Hepatocyte (in vitro differentiated cells): Measurements from ENCODE around the gene PTPRM. TPM values are rescaled to one million over a fixed set of nuclear protein-coding genes. Genes with fewer than 3 reads are reported as not detected.

ENCODE experiments used
- DNase-seq: peaks from one replicate; pipeline ENCODE4 v3.0.0-alpha.2; 2016; ENCODE audit warnings: low spot score
- H2AFZ ChIP-seq: fragments of 200-600 bp; sonication (generic); 2 replicates; pipeline ENCODE4 v1.6.0; 2016; ENCODE audit warnings: antibody characterized with exemption, mild to moderate bottlenecking
- H3K27ac ChIP-seq: fragments of 200-600 bp; sonication (generic); 2 replicates; pipeline ENCODE4 v1.5.1; 2016; ENCODE audit warnings: mild to moderate bottlenecking
- H3K27me3 ChIP-seq: fragments of 200-600 bp; sonication (generic); 2 replicates; pipeline ENCODE4 v1.6.1; 2016
- H3K36me3 ChIP-seq: fragments of 200-600 bp; sonication (generic); replicated peaks from 2 replicates; pipeline ENCODE4 v1.5.1; 2016; ENCODE audit warnings: low read depth; ENCODE audit not compliant: insufficient read depth
- H3K4me1 ChIP-seq: fragments of 200-600 bp; sonication (generic); 2 replicates; pipeline ENCODE4 v1.5.1; 2016; ENCODE audit warnings: mild to moderate bottlenecking, moderate library complexity; ENCODE audit not compliant: insufficient read depth
- H3K4me2 ChIP-seq: fragments of 200-600 bp; sonication (generic); 2 replicates; pipeline ENCODE4 v1.6.0; 2016
- H3K4me3 ChIP-seq: fragments of 200-600 bp; sonication (generic); 2 replicates; pipeline ENCODE4 v1.5.1; 2016; ENCODE audit warnings: mild to moderate bottlenecking
- H3K79me2 ChIP-seq: fragments of 200-600 bp; sonication (generic); 2 replicates; pipeline ENCODE4 v1.6.0; 2017; ENCODE audit warnings: mild to moderate bottlenecking
- H3K9me2 ChIP-seq: fragments of 200-600 bp; sonication (generic); replicated peaks from 2 replicates; pipeline ENCODE4 v1.6.0; 2017; ENCODE audit warnings: mild to moderate bottlenecking; ENCODE audit not compliant: insufficient read depth
- H3K9me3 ChIP-seq: fragments of 200-600 bp; sonication (generic); 2 replicates; pipeline ENCODE4 v1.5.1; 2016; ENCODE audit warnings: low read depth, mild to moderate bottlenecking
- H4K20me1 ChIP-seq: fragments of 200-600 bp; sonication (generic); 2 replicates; pipeline ENCODE4 v1.6.0; 2016; ENCODE audit warnings: mild to moderate bottlenecking; ENCODE audit not compliant: insufficient read depth, poor library complexity, severe bottlenecking
- EZH2 ChIP-seq: fragments of 200-600 bp; sonication (generic); IDR thresholded peaks from 2 replicates; pipeline ENCODE4 v1.6.1; 2016; ENCODE audit warnings: antibody characterized with exemption, mild to moderate bottlenecking, borderline replicate concordance
- EZH2phosphoT487 ChIP-seq: fragments of 200-600 bp; sonication (generic); IDR thresholded peaks from one replicate; pipeline ENCODE4 v1.6.1; 2018; ENCODE audit warnings: antibody characterized with exemption, mild to moderate bottlenecking, low read depth, moderate library complexity; ENCODE audit not compliant: unreplicated experiment, severe bottlenecking
- whole genome bisulfite sequencing: methylation state at CpG from one replicate; pipeline ENCODE4 v1.1.6; 2016; ENCODE audit warnings: low lambda C conversion rate; ENCODE audit errors: missing lambda C conversion rate; 5-methylcytosine and 5-hydroxymethylcytosine counted together
- polyA plus RNA-seq: library from polyadenylated mRNA; unstranded; fragments of >200 nt; fragmentation: Nextera tagmentation; extraction: Ambion mirVana; gene quantifications from 2 replicates; pipeline ENCODE4 v1.2.1, GENCODE V29; 2016
- total RNA-seq: library from RNA; depleted of rRNA; stranded (reverse); fragments of >200 nt; gene quantifications from 2 replicates; pipeline ENCODE4 v1.2.3, GENCODE V29; 2014
- TF ChIP-seq, protein P1 (sequence below): fragments of 200-600 bp; sonication (generic); IDR thresholded peaks from 2 replicates; pipeline ENCODE4 v1.5.1; 2016; ENCODE audit warnings: antibody characterized with exemption, mild to moderate bottlenecking; ENCODE audit not compliant: poor library complexity

PTPRM gene
- total and polyA plus RNA-seq, 2 experiments from 2014 or later, result 26.1 to 47.4 TPM

GRCh38 chr18:8333961-8334360, 766.8 kb downstream of the PTPRM start:
- WGBS, result 90% methylated on average over 1 of the region's 1 CpG
- H3K36me3 ChIP-seq, result no peaks in the 10 kb centered on the region
- no peak overlapping the region for H3K4me2 ChIP-seq
- H4K20me1 ChIP-seq, result no peaks in the 10 kb centered on the region
- DNase-seq, result no peak
- H3K4me3 ChIP-seq, result no peak overlapping the region
- peaks cover 2% of the 10 kb centered on the region for H3K4me1 ChIP-seq
- no peaks in the 10 kb centered on the region for H3K79me2 ChIP-seq
- H2AFZ ChIP-seq, result no peak overlapping the region
- no peaks in the 10 kb centered on the region for H3K9me3 ChIP-seq
- no peak for TF ChIP-seq EZH2phosphoT487
- TF ChIP-seq, protein P1, sequence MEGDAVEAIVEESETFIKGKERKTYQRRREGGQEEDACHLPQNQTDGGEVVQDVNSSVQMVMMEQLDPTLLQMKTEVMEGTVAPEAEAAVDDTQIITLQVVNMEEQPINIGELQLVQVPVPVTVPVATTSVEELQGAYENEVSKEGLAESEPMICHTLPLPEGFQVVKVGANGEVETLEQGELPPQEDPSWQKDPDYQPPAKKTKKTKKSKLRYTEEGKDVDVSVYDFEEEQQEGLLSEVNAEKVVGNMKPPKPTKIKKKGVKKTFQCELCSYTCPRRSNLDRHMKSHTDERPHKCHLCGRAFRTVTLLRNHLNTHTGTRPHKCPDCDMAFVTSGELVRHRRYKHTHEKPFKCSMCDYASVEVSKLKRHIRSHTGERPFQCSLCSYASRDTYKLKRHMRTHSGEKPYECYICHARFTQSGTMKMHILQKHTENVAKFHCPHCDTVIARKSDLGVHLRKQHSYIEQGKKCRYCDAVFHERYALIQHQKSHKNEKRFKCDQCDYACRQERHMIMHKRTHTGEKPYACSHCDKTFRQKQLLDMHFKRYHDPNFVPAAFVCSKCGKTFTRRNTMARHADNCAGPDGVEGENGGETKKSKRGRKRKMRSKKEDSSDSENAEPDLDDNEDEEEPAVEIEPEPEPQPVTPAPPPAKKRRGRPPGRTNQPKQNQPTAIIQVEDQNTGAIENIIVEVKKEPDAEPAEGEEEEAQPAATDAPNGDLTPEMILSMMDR, result no peak
- no peak for TF ChIP-seq EZH2
- H3K27ac ChIP-seq, result no peak overlapping the region
- no peaks in the 10 kb centered on the region for H3K9me2 ChIP-seq
- H3K27me3 ChIP-seq, result no peaks in the 10 kb centered on the region

DNA sequence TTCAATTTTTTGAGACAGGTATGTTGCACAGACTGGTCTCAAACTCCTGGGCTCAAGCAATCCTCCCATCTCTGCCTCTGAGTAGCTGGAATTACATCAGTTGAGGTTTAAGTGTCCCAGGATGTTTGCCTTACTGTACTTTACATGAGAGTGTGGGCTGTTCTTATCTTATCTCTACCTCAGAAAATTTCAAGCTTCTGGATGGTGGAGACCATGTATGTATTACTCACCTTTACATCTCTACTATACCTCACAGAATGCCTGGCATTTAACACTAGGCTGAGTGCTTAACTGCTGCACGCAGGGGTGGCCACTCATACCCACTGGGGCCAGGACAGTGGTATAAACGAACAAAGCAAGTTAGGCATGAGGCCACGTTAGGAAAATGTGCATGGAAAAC, 770.1 kb downstream of the PTPRM start:
- TF ChIP-seq EZH2, result no peak
- TF ChIP-seq, protein P1, result no peak
- TF ChIP-seq EZH2phosphoT487, result no peak
- Histone ChIP-seq H3K4me1 (peaks cover 9% of the 10 kb centered on the region), H4K20me1 (no peaks in the 10 kb centered on the region), H3K9me2 (no peaks in the 10 kb centered on the region), H2AFZ (no peak overlapping the region), H3K4me3 (no peak overlapping the region), H3K4me2 (peak overlapping the region; percentile 7), H3K36me3 (no peaks in the 10 kb centered on the region), H3K79me2 (no peaks in the 10 kb centered on the region), H3K9me3 (no peaks in the 10 kb centered on the region), H3K27me3 (no peaks in the 10 kb centered on the region), H3K27ac (peak overlapping the region; percentile 73)
- 53% methylated on average over 3 of the region's 3 CpGs for WGBS
- peak; percentile 27 for DNase-seq

- Histone ChIP-seq H3K4me3 (no peak overlapping the region), H3K36me3 (no peaks in the 10 kb centered on the region), H4K20me1 (no peaks in the 10 kb centered on the region), H3K79me2 (no peaks in the 10 kb centered on the region), H3K4me1 (peaks cover 12% of the 10 kb centered on the region), H3K27ac (no peak overlapping the region), H2AFZ (no peak overlapping the region), H3K27me3 (no peaks in the 10 kb centered on the region), H3K9me3 (no peaks in the 10 kb centered on the region), H3K4me2 (no peak overlapping the region), H3K9me2 (no peaks in the 10 kb centered on the region)
- no peak for DNase-seq
- 68% methylated on average over 4 of the region's 4 CpGs for WGBS
- TF ChIP-seq, protein P1, result no peak
- no peak for TF ChIP-seq EZH2phosphoT487
- no peak for TF ChIP-seq EZH2
These were observed 772.1 kb downstream of the PTPRM start for GRCh38 chr18:8339210-8339609.

DNA sequence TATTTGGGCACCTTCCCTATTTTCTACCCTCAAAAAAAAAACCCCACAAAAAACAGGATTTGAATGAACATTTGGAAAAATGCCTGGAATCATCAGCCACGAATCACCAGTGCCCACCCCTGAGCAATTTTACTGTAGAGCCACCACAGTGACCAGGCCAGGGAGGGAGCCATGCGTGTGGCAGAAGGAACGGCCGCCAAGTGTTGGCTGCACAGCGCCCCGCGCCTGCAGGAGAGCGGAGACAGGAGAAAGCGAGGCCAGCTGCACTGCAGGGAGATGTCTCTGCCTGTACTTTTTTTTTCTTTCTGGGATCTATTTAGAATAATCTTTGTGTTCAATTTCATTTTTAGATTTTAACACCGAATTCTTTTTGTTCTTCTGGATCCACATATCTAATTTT, 772.8 kb downstream of the PTPRM start:
- no peaks in the 10 kb centered on the region for H4K20me1 ChIP-seq

More for the DNA sequence above, 772.8 kb downstream of the PTPRM start:
- H3K4me2 ChIP-seq, result no peak overlapping the region
- no peak overlapping the region for H2AFZ ChIP-seq
- H3K27ac ChIP-seq, result peak overlapping the region; percentile 92
- no peaks in the 10 kb centered on the region for H3K79me2 ChIP-seq
- H3K36me3 ChIP-seq, result no peaks in the 10 kb centered on the region
- no peak overlapping the region for H3K4me3 ChIP-seq
- H3K4me1 ChIP-seq, result peaks cover 12% of the 10 kb centered on the region
- TF ChIP-seq EZH2phosphoT487 (no peak), EZH2 (no peak)
- TF ChIP-seq, protein P1, result no peak
- H3K9me2 ChIP-seq, result no peaks in the 10 kb centered on the region
- WGBS, result 89% methylated on average over 10 of the region's 10 CpGs
- H3K27me3 ChIP-seq, result no peaks in the 10 kb centered on the region
- H3K9me3 ChIP-seq, result no peaks in the 10 kb centered on the region
- no peak for DNase-seq
